Mammary epithelial cell (primary cell): ENCODE data around the gene PNN.
"Not testable (repeated sequence)": the region's sequence is repeated elsewhere in the genome, so short reads cannot be mapped to it uniquely, and the experiment has no call there.

Experiments
- CTCF ChIP-seq, 2 donors: IDR thresholded peaks in 1 of 2; conservative IDR thresholded peaks in 1 of 2; 2 replicates each; pipeline ENCODE4 v1.5.1; 2011 to 2012; ENCODE audit warnings: inconsistent platforms in 2 of 2, low read length in 2 of 2, mild to moderate bottlenecking in 2 of 2, control low read depth in 1 of 2, low read depth in 1 of 2; ENCODE audit not compliant: insufficient read depth in 1 of 2; ENCODE audit errors: extremely low read depth in 1 of 2
- EZH2 ChIP-seq: IDR thresholded peaks from 2 replicates; pipeline ENCODE4 v1.6.1; 2012; ENCODE audit warnings: low read length, inconsistent platforms, borderline replicate concordance

DNA sequence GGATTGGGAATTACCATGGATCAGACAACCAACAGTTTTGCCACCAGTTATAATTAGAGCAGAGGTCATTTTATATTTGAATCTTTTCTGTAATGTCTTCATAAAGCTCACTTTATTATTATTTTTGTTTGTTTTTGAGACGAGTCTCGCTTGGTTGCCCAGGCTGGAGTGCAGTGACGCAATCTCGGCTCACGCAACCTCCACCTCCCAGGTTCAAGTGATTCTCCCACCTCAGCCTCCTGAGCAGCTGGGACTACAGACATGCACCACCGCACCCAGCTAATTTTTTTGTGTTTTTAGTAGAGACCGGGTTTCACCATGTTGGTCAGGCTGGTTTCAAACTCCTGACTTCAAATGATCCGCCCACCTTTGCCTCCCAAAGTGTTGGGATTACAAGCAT lies 37.2 kb upstream of the PNN start:
- TF ChIP-seq CTCF (conservative IDR thresholded peaks at IDR 0.05 in 1 of 2, IDR thresholded peaks at IDR 0.05 in 1 of 2; ENCODE audit: extremely low read depth in 1 of 2, insufficient read depth in 1 of 2, low read depth in 1 of 2, low read length in 2 of 2); EZH2: not testable (repeated sequence)
